Breast epithelium (tissue), 4 donors: ENCODE measurements around the gene PRIM1. TPM values are rescaled to one million over a fixed set of nuclear protein-coding genes. Genes with fewer than 3 reads are reported as not detected.
A peak's percentile ranks its signal among the peaks of the same experiment; 100 is the strongest.

ENCODE experiments used
- DNase-seq, 2 donors: peaks; one replicate each; pipeline ENCODE4 v3.0.0-alpha.2; 2019; ENCODE audit warnings: low spot score in 2 of 2
- H3K27ac ChIP-seq, 2 donors: fragments of 200-600 bp; sonication (generic) in 1 of 2; one replicate each; pipeline ENCODE4 v1.5.1; 2016 to 2019; ENCODE audit warnings: mild to moderate bottlenecking in 1 of 2
- H3K27me3 ChIP-seq, 2 donors: fragments of 200-600 bp; sonication (generic) in 1 of 2; one replicate each; pipeline versions ENCODE4 v1.5.1 to v1.6.0; 2017 to 2019; ENCODE audit warnings: control low read depth in 1 of 2, mild to moderate bottlenecking in 1 of 2
- H3K36me3 ChIP-seq: fragments of 200-600 bp; one replicate; pipeline ENCODE4 v1.5.1; 2019
- H3K4me1 ChIP-seq, 2 donors: fragments of 200-600 bp; sonication (generic); one replicate each; pipeline ENCODE4 v1.5.1; 2016 to 2019; ENCODE audit warnings: control low read depth in 1 of 2
- H3K4me3 ChIP-seq, 3 donors: fragments of 200-600 bp; sonication (generic); 1 replicate in 2 of 3; 2 replicates in 1 of 3; pipeline ENCODE4 v1.5.1; 2016 to 2019; ENCODE audit warnings: mild to moderate bottlenecking in 3 of 3, moderate library complexity in 2 of 3
- H3K9me3 ChIP-seq, 2 donors: fragments of 200-600 bp; sonication (generic) in 1 of 2; one replicate each; pipeline ENCODE4 v1.5.1; 2016 to 2019; ENCODE audit warnings: control low read depth in 1 of 2
- POLR2A ChIP-seq: fragments of 450-650 bp; IDR thresholded peaks from one replicate; pipeline ENCODE4 v1.6.1; 2016; ENCODE audit warnings: antibody characterized with exemption, mild to moderate bottlenecking, moderate library complexity
- POLR2AphosphoS5 ChIP-seq, 3 donors: sonication (generic); formaldehyde crosslinking; IDR thresholded peaks; one replicate each; pipeline ENCODE4 v1.6.1; 2017; ENCODE audit warnings: antibody characterized with exemption in 3 of 3
- intact Hi-C: fragments of 100-400 bp; cut with DNase I; formaldehyde crosslinking; loops from one replicate; pipeline ENCODE4 v1.15.1; 2023; ENCODE audit warnings: low total_unique reads
- total RNA-seq, 3 donors: library from RNA; depleted of rRNA; stranded (reverse); fragments of >200 nt; gene quantifications; one replicate each; pipeline ENCODE4 v1.1.0, GENCODE V29; 2016
- TF ChIP-seq, protein P1 (sequence below), 3 donors: fragments of 450-650 bp; IDR thresholded peaks; one replicate each; pipeline ENCODE4 v1.5.1; 2016 to 2017; ENCODE audit warnings: antibody characterized with exemption in 3 of 3, mild to moderate bottlenecking in 3 of 3, moderate library complexity in 3 of 3

PRIM1 gene
- total RNA-seq, 3 donors from 2014 or later, result 7.9 to 13.0 (median 8.3) TPM

DNA sequence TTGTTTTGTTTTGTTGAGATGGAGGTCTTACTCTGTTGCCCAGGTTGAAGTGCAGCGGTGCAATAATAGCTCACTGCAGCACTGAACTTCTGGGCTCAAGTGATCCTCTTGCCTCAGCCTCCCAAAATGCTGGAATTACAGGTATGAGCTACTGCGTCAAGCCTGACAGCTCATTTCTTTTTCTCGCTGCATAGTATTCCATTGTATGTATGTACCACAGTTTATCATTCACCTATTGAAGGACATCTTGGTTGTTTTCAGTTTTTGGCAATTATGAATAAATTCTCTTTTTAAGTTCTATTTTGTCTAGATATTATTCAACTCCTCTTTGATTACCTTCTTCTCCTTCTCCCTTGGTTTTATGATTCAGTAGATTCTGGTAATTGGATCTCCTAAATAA is 24.5 kb upstream of the PRIM1 start:
- Histone ChIP-seq H3K4me3 (no peak overlapping the region), H3K4me1 (no peaks in the 10 kb centered on the region), H3K9me3 (no peaks in the 10 kb centered on the region), H3K27ac (no peak overlapping the region), H3K36me3 (no peaks in the 10 kb centered on the region), H3K27me3 (no peaks in the 10 kb centered on the region)
- TF ChIP-seq POLR2AphosphoS5 (IDR thresholded peaks at IDR 0.05), result no peak
- TF ChIP-seq POLR2A, result no peak
- TF ChIP-seq, protein P1, sequence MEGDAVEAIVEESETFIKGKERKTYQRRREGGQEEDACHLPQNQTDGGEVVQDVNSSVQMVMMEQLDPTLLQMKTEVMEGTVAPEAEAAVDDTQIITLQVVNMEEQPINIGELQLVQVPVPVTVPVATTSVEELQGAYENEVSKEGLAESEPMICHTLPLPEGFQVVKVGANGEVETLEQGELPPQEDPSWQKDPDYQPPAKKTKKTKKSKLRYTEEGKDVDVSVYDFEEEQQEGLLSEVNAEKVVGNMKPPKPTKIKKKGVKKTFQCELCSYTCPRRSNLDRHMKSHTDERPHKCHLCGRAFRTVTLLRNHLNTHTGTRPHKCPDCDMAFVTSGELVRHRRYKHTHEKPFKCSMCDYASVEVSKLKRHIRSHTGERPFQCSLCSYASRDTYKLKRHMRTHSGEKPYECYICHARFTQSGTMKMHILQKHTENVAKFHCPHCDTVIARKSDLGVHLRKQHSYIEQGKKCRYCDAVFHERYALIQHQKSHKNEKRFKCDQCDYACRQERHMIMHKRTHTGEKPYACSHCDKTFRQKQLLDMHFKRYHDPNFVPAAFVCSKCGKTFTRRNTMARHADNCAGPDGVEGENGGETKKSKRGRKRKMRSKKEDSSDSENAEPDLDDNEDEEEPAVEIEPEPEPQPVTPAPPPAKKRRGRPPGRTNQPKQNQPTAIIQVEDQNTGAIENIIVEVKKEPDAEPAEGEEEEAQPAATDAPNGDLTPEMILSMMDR (IDR thresholded peaks at IDR 0.05), result no peak
- DNase-seq, result no peak
- intact Hi-C loops, result no loop called here

GRCh38 chr12:56775638-56776037 is 23.5 kb upstream of the PRIM1 start:
- no peak overlapping the region for H3K27ac ChIP-seq
- H3K9me3 ChIP-seq, result no peaks in the 10 kb centered on the region
- no peaks in the 10 kb centered on the region for H3K4me1 ChIP-seq
- no peak for DNase-seq
- H3K36me3 ChIP-seq, result no peaks in the 10 kb centered on the region
- intact Hi-C loops, result no loop called here
- no peak for TF ChIP-seq POLR2AphosphoS5 (IDR thresholded peaks at IDR 0.05)
- H3K4me3 ChIP-seq, result no peak overlapping the region
- no peaks in the 10 kb centered on the region for H3K27me3 ChIP-seq

DNA sequence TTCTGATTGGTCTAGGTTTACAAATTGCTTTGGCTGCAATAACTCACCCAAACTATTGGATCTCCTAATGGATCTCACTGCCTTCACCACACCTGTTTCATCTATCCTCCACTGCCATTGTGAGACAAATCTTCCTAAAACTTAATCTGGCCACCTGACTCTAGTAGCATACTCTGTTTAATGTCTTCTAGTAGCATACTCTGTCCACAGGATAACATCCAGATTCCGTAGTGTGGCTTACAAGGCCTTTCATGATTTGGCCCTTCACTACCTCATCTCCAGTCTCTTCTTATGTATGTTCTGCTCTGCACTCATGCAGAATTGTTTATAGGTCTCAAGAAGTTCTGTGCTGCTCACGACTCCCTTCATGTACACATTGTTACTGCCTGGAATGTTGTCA is 21.0 kb upstream of the PRIM1 start:
- H3K9me3 ChIP-seq, result no peaks in the 10 kb centered on the region
- TF ChIP-seq POLR2AphosphoS5 (IDR thresholded peaks at IDR 0.05) (no peak), POLR2A (no peak)
- TF ChIP-seq, protein P1 (IDR thresholded peaks at IDR 0.05), result no peak
- DNase-seq, result no peak
- H3K4me1 ChIP-seq, result no peaks in the 10 kb centered on the region
- no peak overlapping the region for H3K4me3 ChIP-seq
- no peak overlapping the region for H3K27ac ChIP-seq
- H3K27me3 ChIP-seq, result no peaks in the 10 kb centered on the region
- no peaks in the 10 kb centered on the region for H3K36me3 ChIP-seq
- intact Hi-C loops, result no loop called here

DNA sequence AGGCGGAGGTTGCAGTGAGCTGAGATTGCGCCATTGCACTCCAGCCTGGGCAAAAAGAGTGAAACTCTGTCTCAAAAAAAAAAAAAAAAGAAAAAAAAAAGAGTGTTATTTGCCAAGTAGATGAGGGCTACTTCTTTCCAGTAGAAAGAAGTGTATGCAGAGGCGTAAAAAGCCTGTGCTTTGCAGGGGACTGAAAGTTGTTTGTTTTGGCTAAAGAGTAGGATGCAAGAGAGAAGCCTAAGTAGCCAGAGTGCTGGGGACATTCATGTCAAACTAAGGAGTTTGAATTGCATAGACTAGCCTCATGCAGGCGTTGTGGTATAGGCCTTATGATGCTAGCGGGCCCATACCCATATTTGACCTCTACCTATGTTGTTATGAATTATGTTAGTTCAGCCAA is 20.5 kb upstream of the PRIM1 start:
- H3K27ac ChIP-seq, result no peak overlapping the region
- H3K9me3 ChIP-seq, result no peaks in the 10 kb centered on the region
- no peaks in the 10 kb centered on the region for H3K4me1 ChIP-seq
- H3K4me3 ChIP-seq, result no peak overlapping the region
- H3K27me3 ChIP-seq, result no peaks in the 10 kb centered on the region
- H3K36me3 ChIP-seq, result no peaks in the 10 kb centered on the region
- TF ChIP-seq POLR2AphosphoS5 (IDR thresholded peaks at IDR 0.05), result no peak
- TF ChIP-seq POLR2A, result no peak
- TF ChIP-seq, protein P1 (IDR thresholded peaks at IDR 0.05), result no peak
- DNase-seq, result no peak
- intact Hi-C loops, result no loop called here

GRCh38 chr12:56769868-56770267 is 17.7 kb upstream of the PRIM1 start:
- no peak for TF ChIP-seq POLR2AphosphoS5 (IDR thresholded peaks at IDR 0.05)
- TF ChIP-seq, protein P1 (IDR thresholded peaks at IDR 0.05), result no peak
- no peak for TF ChIP-seq POLR2A
- H3K36me3 ChIP-seq, result no peaks in the 10 kb centered on the region
- H3K27me3 ChIP-seq, result no peaks in the 10 kb centered on the region
- no peaks in the 10 kb centered on the region for H3K9me3 ChIP-seq
- no peak overlapping the region for H3K4me3 ChIP-seq
- intact Hi-C loops, result no loop called here
- no peak for DNase-seq
- H3K4me1 ChIP-seq, result no peaks in the 10 kb centered on the region
- H3K27ac ChIP-seq, result no peak overlapping the region

- no peak for TF ChIP-seq POLR2AphosphoS5 (IDR thresholded peaks at IDR 0.05)
- TF ChIP-seq, protein P1 (IDR thresholded peaks at IDR 0.05), result no peak
- no peak for TF ChIP-seq POLR2A
- no peaks in the 10 kb centered on the region for H3K36me3 ChIP-seq
- no peaks in the 10 kb centered on the region for H3K4me1 ChIP-seq
- peak overlapping the region in 1 of 2 donors; percentile 28 for H3K27ac ChIP-seq
- intact Hi-C loops, result no loop called here
- no peak overlapping the region for H3K4me3 ChIP-seq
- no peaks in the 10 kb centered on the region for H3K9me3 ChIP-seq
- DNase-seq, result no peak
- H3K27me3 ChIP-seq, result no peaks in the 10 kb centered on the region
These were observed 16.3 kb upstream of the PRIM1 start for GRCh38 chr12:56768424-56768823.
